K562 (cell line): ENCODE data around the gene CFD.

ENCODE experiments used
- CBX5 ChIP-seq: IDR thresholded peaks from 2 replicates; pipeline ENCODE4 v1.6.1; 2014; ENCODE audit warnings: low read depth, borderline replicate concordance
- EP300 ChIP-seq: IDR thresholded peaks from 2 replicates; pipeline ENCODE4 v1.6.1; 2012; ENCODE audit warnings: low read length, improper control_type of control experiment
- RBM14 ChIP-seq: fragments of 200-400 bp; formaldehyde crosslinking; IDR thresholded peaks from 2 replicates; pipeline ENCODE4 v1.6.1; 2018; ENCODE audit warnings: low read depth, mild to moderate bottlenecking, low read length, moderate library complexity, borderline replicate concordance; ENCODE audit not compliant: insufficient read depth
- SMAD4 ChIP-seq: fragments of 250-450 bp; sonication (Bioruptor Pico); conservative IDR thresholded peaks from 2 replicates; pipeline ENCODE4 v1.8.0; 2021; ENCODE audit warnings: inconsistent platforms, mild to moderate bottlenecking, moderate library complexity
- ZNF668 ChIP-seq: fragments of 250-450 bp; sonication (Bioruptor Pico); IDR thresholded peaks from 2 replicates; pipeline ENCODE4 v1.8.0; 2022; ENCODE audit warnings: mild to moderate bottlenecking, inconsistent platforms
- TF ChIP-seq, protein P1 (sequence below): sonication (generic); formaldehyde crosslinking; IDR thresholded peaks from 2 replicates; pipeline ENCODE4 v1.8.1; 2022; ENCODE audit warnings: missing genetic modification reagents

DNA sequence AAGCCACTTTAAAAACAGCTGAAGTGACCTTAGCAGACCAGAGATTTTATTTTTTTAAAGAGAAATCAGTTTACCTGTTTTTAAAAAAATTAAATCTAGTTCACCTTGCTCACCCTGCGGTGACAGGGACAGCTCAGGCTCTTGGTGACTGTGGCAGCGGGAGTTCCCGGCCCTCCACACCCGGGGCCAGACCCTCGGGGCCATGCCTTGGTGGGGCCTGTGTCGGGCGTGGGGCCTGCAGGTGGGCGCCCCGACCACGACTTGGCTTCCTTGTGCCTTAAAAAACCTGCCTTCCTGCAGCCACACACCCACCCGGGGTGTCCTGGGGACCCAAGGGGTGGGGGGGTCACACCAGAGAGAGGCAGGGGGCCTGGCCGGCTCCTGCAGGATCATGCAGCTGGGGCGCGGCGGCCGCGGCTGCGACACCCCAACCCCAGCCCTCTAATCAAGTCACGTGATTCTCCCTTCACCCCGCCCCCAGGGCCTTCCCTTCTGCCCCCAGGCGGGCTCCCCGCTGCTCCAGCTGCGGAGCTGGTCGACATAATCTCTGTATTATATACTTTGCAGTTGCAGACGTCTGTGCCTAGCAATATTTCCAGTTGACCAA lies 48.5 kb upstream of the CFD start:
- TF ChIP-seq ZNF668 (no peak), RBM14 (no peak), SMAD4 (CRISPR knock-in tag) (no peak), EP300 (no peak), CBX5 (no peak)
- TF ChIP-seq, protein P1, sequence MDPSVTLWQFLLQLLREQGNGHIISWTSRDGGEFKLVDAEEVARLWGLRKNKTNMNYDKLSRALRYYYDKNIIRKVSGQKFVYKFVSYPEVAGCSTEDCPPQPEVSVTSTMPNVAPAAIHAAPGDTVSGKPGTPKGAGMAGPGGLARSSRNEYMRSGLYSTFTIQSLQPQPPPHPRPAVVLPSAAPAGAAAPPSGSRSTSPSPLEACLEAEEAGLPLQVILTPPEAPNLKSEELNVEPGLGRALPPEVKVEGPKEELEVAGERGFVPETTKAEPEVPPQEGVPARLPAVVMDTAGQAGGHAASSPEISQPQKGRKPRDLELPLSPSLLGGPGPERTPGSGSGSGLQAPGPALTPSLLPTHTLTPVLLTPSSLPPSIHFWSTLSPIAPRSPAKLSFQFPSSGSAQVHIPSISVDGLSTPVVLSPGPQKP (CRISPR knock-in tag), result no peak
